Measurements from ENCODE around the gene SPTB. TPM values are rescaled to one million over a fixed set of nuclear protein-coding genes. Genes with fewer than 3 reads are reported as not detected.

Gene SPTB
- total RNA-seq, 2 experiments from 2014 or later, result 0.03 to 0.08 TPM

DNA sequence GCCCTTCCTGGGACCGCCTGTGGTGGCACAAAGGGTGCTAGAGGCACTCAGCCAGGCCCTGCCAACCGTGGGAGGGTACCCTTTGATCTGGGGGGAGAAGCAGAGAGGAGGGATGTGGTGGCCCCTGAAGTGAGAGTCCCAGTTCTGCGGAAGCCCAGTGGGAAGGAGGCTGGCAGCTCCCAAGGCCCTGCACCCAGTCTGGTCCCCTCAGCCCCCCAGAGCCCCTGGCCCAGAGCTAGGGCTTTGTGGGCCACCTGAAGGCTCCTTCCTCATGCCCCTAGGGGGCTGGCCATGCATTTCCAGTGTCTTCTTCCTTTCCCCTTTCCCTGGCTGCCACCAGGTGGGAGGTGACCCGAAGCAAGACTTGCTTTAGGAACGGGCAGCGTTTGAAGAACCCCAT lies 131.2 kb downstream of the SPTB start:
- Mint-ChIP-seq H3K27ac (no peak overlapping the region), H3K4me1 (ENCODE audit: low read depth) (peaks cover 17% of the 10 kb centered on the region), H3K9me3 (no peaks in the 10 kb centered on the region), H3K27me3 (no peaks in the 10 kb centered on the region), H3K36me3 (ENCODE audit: low read depth) (peaks cover 11% of the 10 kb centered on the region), H3K4me3 (no peak overlapping the region)
- H3K4me1 ChIP-seq (ENCODE audit: insufficient read depth, low read length), result peaks cover 37% of the 10 kb centered on the region
- TF ChIP-seq CTCF (IDR thresholded peaks at IDR 0.05), result no peak
- H3K9me3 ChIP-seq (ENCODE audit: control insufficient read depth in 1 of 2, insufficient read depth in 1 of 2, low read length in 2 of 2), result peaks cover 0 to 11% of the 10 kb centered on the region in 2 experiments
- no peaks in the 10 kb centered on the region for H3K27me3 ChIP-seq (ENCODE audit: control insufficient read depth in 1 of 2, insufficient read depth in 2 of 2, low read length in 2 of 2)
- no peak overlapping the region for H3K4me3 ChIP-seq (ENCODE audit: low read length)
- DNase-seq (no peak), ATAC-seq (ENCODE audit: poor library complexity) (no peak)
- ChIA-PET CTCF (no interaction called here), POLR2A (no interaction called here)
- H3K27ac ChIP-seq (ENCODE audit: low read depth in 1 of 2, low read length in 2 of 2), result no peak overlapping the region
- intact Hi-C loops (cut with DNase I, micrococcal nuclease), result no loop called here
- peaks cover 7% of the 10 kb centered on the region for H3K36me3 ChIP-seq (ENCODE audit: insufficient read depth, low read length)

DNA sequence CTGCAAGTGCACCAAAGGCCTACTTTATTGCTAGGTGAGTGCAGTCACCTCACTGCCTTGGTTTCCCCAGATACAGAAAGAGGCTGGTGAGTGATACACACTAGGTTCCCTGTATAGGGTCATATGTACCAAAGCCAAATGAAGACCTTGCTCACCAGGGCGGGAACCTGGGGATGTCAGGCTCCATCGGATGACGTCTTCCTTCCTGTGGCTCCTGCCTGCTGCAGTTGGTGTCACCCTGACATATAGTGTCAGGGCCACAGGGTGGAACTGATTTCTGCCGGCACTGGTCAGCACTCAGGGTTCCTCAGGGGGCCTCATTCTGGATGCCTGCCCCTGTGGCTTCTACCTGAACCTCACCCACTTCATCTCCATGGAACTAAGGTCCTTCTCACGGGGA lies 132.4 kb downstream of the SPTB start:
- H3K9me3 Mint-ChIP-seq, result no peaks in the 10 kb centered on the region
- ATAC-seq (ENCODE audit: poor library complexity) (peak; percentile 34), DNase-seq (peak in 2 of 14 experiments; percentile 19 to 45)
- Histone ChIP-seq H3K9me3 (ENCODE audit: control insufficient read depth in 1 of 2, insufficient read depth in 1 of 2, low read length in 2 of 2) (peaks cover 0 to 16% of the 10 kb centered on the region in 2 experiments), H3K27me3 (ENCODE audit: control insufficient read depth in 1 of 2, insufficient read depth in 2 of 2, low read length in 2 of 2) (no peaks in the 10 kb centered on the region), H3K4me1 (ENCODE audit: insufficient read depth, low read length) (peaks cover 34% of the 10 kb centered on the region), H3K27ac (ENCODE audit: low read depth in 1 of 2, low read length in 2 of 2) (no peak overlapping the region), H3K4me3 (ENCODE audit: low read length) (no peak overlapping the region), H3K36me3 (ENCODE audit: insufficient read depth, low read length) (peaks cover 19% of the 10 kb centered on the region)
- no peak overlapping the region for H3K27ac Mint-ChIP-seq
- H3K4me3 Mint-ChIP-seq, result no peak overlapping the region
- TF ChIP-seq CTCF (IDR thresholded peaks at IDR 0.05), result no peak
- intact Hi-C loops (cut with DNase I, micrococcal nuclease), result no loop called here
- CTCF ChIA-PET, result no interaction called here
- no peaks in the 10 kb centered on the region for H3K27me3 Mint-ChIP-seq
- peaks cover 11% of the 10 kb centered on the region for H3K36me3 Mint-ChIP-seq (ENCODE audit: low read depth)
- peaks cover 17% of the 10 kb centered on the region for H3K4me1 Mint-ChIP-seq (ENCODE audit: low read depth)
- POLR2A ChIA-PET, result no interaction called here

DNA sequence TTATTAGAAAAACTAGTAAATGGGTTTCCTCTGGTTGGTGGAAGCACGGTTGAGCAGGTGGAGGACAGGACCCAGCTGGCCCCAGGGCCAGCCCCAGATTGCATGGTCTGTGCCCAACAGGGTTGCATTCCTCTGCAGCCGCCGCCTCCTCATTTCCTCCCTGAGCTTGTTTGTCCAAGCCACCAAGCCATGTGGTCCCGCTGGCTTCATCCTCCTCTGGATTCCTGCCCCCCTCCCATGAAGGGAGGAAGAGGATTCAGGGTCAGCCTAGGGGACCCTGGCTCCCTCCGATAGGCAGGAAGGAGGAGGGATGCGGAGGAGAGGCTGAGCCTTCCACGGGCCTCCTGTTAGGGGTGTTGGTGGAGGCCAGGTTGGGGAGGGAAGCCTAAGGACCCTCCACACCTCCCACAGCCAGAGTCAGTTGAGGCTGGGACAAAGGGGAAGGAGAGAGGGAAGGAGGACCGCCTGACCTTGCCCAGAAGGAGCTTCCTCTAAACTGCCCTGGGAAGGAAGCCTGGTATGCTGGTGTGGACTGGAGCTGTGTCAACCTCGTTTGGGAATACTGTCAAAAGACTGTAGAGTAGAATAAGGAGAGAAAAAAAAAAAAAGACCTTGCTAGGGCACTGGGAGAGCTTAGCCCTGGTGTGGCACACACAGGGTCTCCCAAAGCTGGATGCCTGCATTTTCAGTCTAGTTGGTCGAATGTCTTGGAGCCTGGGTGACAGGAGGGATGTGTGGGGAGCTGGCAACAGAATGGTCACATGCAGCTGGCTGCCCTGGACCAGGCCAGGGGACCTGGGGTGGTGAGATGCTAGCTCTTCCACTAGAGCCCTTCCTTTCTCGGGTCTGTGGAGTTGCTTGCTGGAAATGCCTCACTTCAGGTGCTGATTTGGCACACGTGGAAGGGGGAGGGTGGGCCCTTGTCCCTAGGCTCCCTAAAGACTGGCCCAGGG lies 133.1 kb downstream of the SPTB start:
- ChIA-PET CTCF (interaction anchor here (0.7 kb wide), 1 partner anchor 38 kb away, joined by 3 read pairs; no protein-coding TSS in a partner anchor), POLR2A (no interaction called here)
- ATAC-seq (ENCODE audit: poor library complexity) (no peak), DNase-seq (no peak)
- peaks cover 11% of the 10 kb centered on the region for H3K36me3 Mint-ChIP-seq (ENCODE audit: low read depth)
- no peak for TF ChIP-seq CTCF (IDR thresholded peaks at IDR 0.05)
- no peaks in the 10 kb centered on the region for H3K27me3 Mint-ChIP-seq
- H3K27me3 ChIP-seq (ENCODE audit: control insufficient read depth in 1 of 2, insufficient read depth in 2 of 2, low read length in 2 of 2), result no peaks in the 10 kb centered on the region
- peaks cover 17% of the 10 kb centered on the region for H3K4me1 Mint-ChIP-seq (ENCODE audit: low read depth)
- no peaks in the 10 kb centered on the region for H3K9me3 Mint-ChIP-seq
- H3K27ac ChIP-seq (ENCODE audit: low read depth in 1 of 2, low read length in 2 of 2), result peak overlapping the region in 1 of 2 donors; percentile 23
- no peak overlapping the region for H3K4me3 Mint-ChIP-seq
- H3K9me3 ChIP-seq (ENCODE audit: control insufficient read depth in 1 of 2, insufficient read depth in 1 of 2, low read length in 2 of 2), result peaks cover 0 to 16% of the 10 kb centered on the region in 2 experiments
- H3K4me1 ChIP-seq (ENCODE audit: insufficient read depth, low read length), result peaks cover 34% of the 10 kb centered on the region
- intact Hi-C loops (cut with DNase I, micrococcal nuclease), result no loop called here
- H3K4me3 ChIP-seq (ENCODE audit: low read length), result no peak overlapping the region
- peak overlapping the region; percentile 28 for H3K27ac Mint-ChIP-seq
- peaks cover 27% of the 10 kb centered on the region for H3K36me3 ChIP-seq (ENCODE audit: insufficient read depth, low read length)

Measured in CD4-positive, alpha-beta T cell (primary cell).